ENCODE measurements around the gene RAB40C.

DNA sequence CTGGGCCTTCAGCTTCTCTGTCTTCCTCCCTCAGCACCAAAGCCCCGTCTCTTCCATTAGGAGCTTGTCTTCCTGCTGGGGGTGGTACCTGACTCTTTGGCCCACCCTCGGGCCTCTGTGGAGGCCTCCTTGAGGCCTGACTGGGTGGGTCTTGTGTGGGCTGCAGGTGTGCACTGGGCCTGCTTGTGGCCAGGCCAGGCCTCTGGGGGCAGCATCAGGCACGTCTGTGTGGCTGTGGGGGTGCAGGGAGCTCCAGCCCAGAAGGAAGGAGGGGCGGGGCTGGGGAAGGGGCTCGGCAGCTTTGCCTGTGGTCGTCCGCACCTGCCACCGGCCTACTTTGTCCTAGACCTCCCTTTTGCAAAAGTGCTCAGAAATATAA is 13.1 kb upstream of the RAB40C start:
- TF ChIP-seq, protein P1, sequence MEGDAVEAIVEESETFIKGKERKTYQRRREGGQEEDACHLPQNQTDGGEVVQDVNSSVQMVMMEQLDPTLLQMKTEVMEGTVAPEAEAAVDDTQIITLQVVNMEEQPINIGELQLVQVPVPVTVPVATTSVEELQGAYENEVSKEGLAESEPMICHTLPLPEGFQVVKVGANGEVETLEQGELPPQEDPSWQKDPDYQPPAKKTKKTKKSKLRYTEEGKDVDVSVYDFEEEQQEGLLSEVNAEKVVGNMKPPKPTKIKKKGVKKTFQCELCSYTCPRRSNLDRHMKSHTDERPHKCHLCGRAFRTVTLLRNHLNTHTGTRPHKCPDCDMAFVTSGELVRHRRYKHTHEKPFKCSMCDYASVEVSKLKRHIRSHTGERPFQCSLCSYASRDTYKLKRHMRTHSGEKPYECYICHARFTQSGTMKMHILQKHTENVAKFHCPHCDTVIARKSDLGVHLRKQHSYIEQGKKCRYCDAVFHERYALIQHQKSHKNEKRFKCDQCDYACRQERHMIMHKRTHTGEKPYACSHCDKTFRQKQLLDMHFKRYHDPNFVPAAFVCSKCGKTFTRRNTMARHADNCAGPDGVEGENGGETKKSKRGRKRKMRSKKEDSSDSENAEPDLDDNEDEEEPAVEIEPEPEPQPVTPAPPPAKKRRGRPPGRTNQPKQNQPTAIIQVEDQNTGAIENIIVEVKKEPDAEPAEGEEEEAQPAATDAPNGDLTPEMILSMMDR (IDR thresholded peaks at IDR 0.05): no peak
- TF ChIP-seq EP300 (IDR thresholded peaks at IDR 0.05) (no peak), POLR2AphosphoS5 (IDR thresholded peaks at IDR 0.05) (no peak)
